ENCODE measurements around the gene ITPKA. TPM values are rescaled to one million over a fixed set of nuclear protein-coding genes. Genes with fewer than 3 reads are reported as not detected.
"Not testable (repeated sequence)": the region's sequence is repeated elsewhere in the genome, so short reads cannot be mapped to it uniquely, and the experiment has no call there.

ITPKA gene
- total RNA-seq, 2 donors from 2014 or later = 0.90 TPM; not detected in 1

DNA sequence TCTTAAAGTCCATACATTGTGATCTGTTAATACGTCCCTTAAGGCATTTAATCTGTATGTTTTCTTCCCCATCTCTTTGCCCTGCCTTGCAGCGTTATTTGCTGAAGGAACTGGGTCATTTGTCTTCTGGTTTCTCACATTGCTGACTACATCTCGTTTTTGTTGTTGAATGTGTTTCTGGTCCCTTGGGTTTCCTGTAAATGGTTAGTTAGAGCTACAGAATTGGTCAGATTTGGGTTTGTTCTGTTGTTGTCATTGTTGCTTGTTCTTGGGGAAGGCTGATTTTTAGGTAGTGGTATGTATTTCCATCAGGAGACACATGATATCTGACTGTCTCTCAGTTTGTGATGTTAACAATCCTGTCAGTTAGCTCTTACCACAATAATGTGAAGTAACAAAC is 27.0 kb upstream of the ITPKA start:
- H3K27me3 ChIP-seq = no peaks in the 10 kb centered on the region
- H3K36me3 ChIP-seq = peaks cover 45% of the 10 kb centered on the region
- no peak overlapping the region for H3K27ac ChIP-seq
- no peak overlapping the region for H3K4me3 ChIP-seq
- TF ChIP-seq, protein P1, sequence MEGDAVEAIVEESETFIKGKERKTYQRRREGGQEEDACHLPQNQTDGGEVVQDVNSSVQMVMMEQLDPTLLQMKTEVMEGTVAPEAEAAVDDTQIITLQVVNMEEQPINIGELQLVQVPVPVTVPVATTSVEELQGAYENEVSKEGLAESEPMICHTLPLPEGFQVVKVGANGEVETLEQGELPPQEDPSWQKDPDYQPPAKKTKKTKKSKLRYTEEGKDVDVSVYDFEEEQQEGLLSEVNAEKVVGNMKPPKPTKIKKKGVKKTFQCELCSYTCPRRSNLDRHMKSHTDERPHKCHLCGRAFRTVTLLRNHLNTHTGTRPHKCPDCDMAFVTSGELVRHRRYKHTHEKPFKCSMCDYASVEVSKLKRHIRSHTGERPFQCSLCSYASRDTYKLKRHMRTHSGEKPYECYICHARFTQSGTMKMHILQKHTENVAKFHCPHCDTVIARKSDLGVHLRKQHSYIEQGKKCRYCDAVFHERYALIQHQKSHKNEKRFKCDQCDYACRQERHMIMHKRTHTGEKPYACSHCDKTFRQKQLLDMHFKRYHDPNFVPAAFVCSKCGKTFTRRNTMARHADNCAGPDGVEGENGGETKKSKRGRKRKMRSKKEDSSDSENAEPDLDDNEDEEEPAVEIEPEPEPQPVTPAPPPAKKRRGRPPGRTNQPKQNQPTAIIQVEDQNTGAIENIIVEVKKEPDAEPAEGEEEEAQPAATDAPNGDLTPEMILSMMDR (IDR thresholded peaks at IDR 0.05) = no peak
- no peaks in the 10 kb centered on the region for H3K9me3 ChIP-seq
- DNase-seq (ENCODE audit: low spot score) = no peak
- no peaks in the 10 kb centered on the region for H3K4me1 ChIP-seq

DNA sequence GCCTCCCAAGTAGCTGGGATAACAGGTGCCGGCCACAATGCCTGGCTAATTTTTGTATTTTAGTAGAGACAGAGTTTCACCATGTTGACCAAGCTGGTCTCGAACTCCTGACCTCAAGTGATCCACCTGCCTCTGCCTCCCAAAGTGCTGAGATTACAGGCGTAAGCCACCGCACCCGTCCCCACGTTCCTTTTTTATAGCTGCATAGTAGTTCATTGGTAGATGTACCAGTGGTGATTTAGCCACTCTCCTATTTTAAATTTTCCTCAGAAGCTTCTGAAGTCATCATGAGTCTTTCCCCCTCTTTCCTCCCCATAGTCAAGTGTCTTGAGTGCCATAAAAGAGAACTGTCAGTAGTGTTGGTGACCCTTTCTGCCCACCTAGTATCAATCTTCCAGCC is 24.0 kb upstream of the ITPKA start:
- H3K9me3 ChIP-seq; H3K27ac ChIP-seq; H3K4me3 ChIP-seq; H3K4me1 ChIP-seq; DNase-seq (ENCODE audit: low spot score); H3K27me3 ChIP-seq: not testable (repeated sequence)
- H3K36me3 ChIP-seq = peaks cover 60% of the 10 kb centered on the region

- no peaks in the 10 kb centered on the region for H3K27me3 ChIP-seq
- peaks cover 80% of the 10 kb centered on the region for H3K36me3 ChIP-seq
- H3K9me3 ChIP-seq = no peaks in the 10 kb centered on the region
- TF ChIP-seq, protein P1 (IDR thresholded peaks at IDR 0.05) = no peak
- H3K27ac ChIP-seq = no peak overlapping the region
- no peak overlapping the region for H3K4me3 ChIP-seq
- no peak for DNase-seq (ENCODE audit: low spot score)
- H3K4me1 ChIP-seq = no peaks in the 10 kb centered on the region
These were observed 20.3 kb upstream of the ITPKA start for GRCh38 chr15:41473418-41473817.

GRCh38 chr15:41474436-41474835 is 19.2 kb upstream of the ITPKA start:
- no peaks in the 10 kb centered on the region for H3K4me1 ChIP-seq
- H3K27me3 ChIP-seq = no peaks in the 10 kb centered on the region
- H3K27ac ChIP-seq = no peak overlapping the region
- no peaks in the 10 kb centered on the region for H3K9me3 ChIP-seq
- H3K4me3 ChIP-seq = no peak overlapping the region
- H3K36me3 ChIP-seq = peaks cover 81% of the 10 kb centered on the region
- DNase-seq (ENCODE audit: low spot score) = no peak
- TF ChIP-seq, protein P1 (IDR thresholded peaks at IDR 0.05) = no peak

DNA sequence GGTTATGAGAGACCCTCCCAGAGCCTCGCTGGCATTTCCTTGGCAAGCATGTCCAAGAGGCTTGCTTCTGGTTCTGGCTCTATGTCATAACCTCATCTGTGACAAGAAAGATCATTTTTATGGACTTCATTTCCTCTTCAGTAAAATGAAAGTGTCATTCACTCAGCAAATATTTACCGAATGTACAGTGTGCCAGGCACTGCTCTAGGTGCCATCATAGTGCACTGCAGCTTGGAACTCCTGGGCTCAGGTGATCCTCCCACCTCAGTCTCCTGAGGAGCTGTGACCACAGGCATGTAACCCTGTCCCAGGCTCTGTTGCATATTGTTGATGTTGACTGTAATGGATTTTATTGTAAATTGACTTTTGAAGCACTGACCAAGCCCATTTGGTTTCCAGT is 18.7 kb upstream of the ITPKA start:
- no peaks in the 10 kb centered on the region for H3K27me3 ChIP-seq
- no peak overlapping the region for H3K4me3 ChIP-seq
- H3K4me1 ChIP-seq = no peaks in the 10 kb centered on the region
- no peak overlapping the region for H3K27ac ChIP-seq
- no peak for DNase-seq (ENCODE audit: low spot score)
- peaks cover 81% of the 10 kb centered on the region for H3K36me3 ChIP-seq
- H3K9me3 ChIP-seq = no peaks in the 10 kb centered on the region
- TF ChIP-seq, protein P1 (IDR thresholded peaks at IDR 0.05) = no peak

GRCh38 chr15:41476416-41477048 is 17.1 kb upstream of the ITPKA start:
- Histone ChIP-seq H3K4me1 (no peaks in the 10 kb centered on the region), H3K9me3 (no peaks in the 10 kb centered on the region), H3K4me3 (no peak overlapping the region), H3K27ac (no peak overlapping the region), H3K27me3 (no peaks in the 10 kb centered on the region), H3K36me3 (peaks cover 84% of the 10 kb centered on the region)
- DNase-seq (ENCODE audit: low spot score) = no peak
- TF ChIP-seq, protein P1 (IDR thresholded peaks at IDR 0.05) = no peak

All from right atrium auricular region (tissue), 2 donors.